Body of pancreas (tissue), 4 donors: Measurements from ENCODE around the gene HYI.

ENCODE experiments used
- CTCF ChIP-seq, 7 experiments: fragments of 450-650 bp in 4 of 7; fragments of 200-600 bp in 3 of 7; sonication (generic) in 3 of 7; IDR thresholded peaks; one replicate each; pipeline ENCODE4 v1.5.1; 2016 to 2019; ENCODE audit warnings: antibody characterized with exemption in 7 of 7
- POLR2A ChIP-seq, 3 donors: fragments of 450-650 bp; IDR thresholded peaks; one replicate each; pipeline ENCODE4 v1.6.1; 2016; ENCODE audit warnings: antibody characterized with exemption in 3 of 3, mild to moderate bottlenecking in 2 of 3

DNA sequence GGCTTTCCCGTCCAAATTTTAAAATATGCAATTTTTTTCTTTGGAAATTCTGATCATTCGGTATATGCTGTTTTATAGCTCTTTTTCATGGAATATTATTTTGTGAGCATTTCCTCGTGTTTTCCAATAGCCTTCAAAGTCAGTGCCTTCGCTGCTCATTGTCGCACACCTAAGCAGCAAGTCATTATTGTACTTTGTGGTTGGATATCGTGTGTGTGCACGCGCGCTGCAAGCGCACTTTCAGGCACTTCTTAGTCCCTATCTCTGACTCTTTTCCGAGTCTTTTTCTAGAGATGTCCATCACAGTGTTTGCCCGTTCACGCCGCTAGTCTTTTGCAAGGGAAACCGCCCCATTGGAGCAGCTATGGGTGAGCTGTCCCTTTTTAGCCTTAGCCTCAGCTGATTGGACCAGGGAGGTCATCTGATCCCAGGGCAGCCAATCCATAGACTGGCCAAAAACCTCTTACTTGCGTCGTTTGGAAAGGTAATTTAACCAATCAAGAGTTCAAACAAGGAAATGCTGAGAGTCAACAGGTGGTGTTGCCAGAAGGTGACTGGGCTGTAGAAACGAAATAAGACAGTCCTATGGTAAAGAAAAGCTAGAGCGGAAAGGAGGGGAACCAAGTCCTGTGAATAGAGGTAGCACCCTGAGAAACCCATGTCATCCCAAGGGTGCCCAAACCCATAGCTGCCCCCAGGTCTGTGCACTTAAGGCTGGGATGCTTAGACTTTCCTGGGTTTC lies 710 bp upstream of the HYI start:
- TF ChIP-seq CTCF (IDR thresholded peaks at IDR 0.05) (peak in 4 of 7 experiments; percentile 37 to 48 (median 44)), POLR2A (IDR thresholded peaks at IDR 0.05) (peak; percentile 46 to 81 (median 69))
